ENCODE results near the gene NELL1.

- no peak for TF ChIP-seq EZH2 (IDR thresholded peaks at IDR 0.05; ENCODE audit: insufficient read depth, poor library complexity, severe bottlenecking)
- TF ChIP-seq EZH2phosphoT487 (IDR thresholded peaks at IDR 0.05; ENCODE audit: insufficient read depth, low read depth), result no peak
These were observed 41.7 kb upstream of the NELL1 start for GRCh38 chr11:20627701-20628100.
